HG02763 (cell line): ENCODE measurements around the gene ZDHHC11B.
"Not testable (repeated sequence)": the region's sequence is repeated elsewhere in the genome, so short reads cannot be mapped to it uniquely, and the experiment has no call there.

Experiments
- ATAC-seq: cut with Tn5 transposase; IDR thresholded peaks from one replicate; pipeline ENCODE4 v1.9.1; 2021; ENCODE audit warnings: mild to moderate bottlenecking, moderate library complexity; ENCODE audit not compliant: unreplicated experiment

The ZDHHC11B gene

DNA sequence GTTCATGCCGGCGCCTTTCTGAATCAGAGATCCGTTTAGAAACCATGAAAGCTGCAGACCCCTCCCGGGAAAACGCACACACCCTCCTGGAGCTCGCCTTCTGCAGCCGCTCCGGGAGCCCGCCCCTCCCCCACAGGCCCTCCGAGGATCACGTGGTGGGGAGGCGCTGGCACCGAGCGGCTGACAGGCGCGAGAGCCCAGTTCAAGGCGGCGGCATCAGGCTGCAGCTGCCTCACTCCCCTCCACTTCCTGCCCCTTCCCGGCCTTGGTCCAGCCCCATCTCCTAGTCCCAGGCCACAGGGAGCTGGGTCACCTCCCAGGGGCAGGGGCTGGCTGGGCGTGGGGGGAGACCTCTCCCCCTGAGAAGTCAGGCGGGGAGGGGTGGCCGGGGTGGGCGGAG lies 93.5 kb downstream of the ZDHHC11B start:
- ATAC-seq = not testable (repeated sequence)

DNA sequence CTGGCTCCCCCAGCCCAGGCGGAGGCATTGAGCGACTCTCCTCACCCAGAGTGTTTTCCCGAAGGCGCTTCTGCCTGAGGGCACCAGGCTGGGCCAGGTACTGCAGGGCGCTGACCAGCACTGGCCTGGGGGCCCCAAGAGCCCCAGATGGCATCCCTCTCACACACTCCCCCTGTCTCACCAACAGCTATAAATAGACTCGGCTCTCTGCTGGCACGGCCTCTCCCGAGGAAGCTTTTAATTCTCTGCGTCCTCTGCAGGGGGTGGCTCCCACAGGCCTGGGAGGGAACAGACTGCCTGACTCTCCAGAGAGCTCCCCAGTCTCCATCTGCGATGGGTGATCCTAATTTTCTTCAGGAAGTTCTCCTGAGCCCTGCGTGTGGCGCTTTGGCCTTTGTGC lies 94.2 kb downstream of the ZDHHC11B start:
- ATAC-seq = not testable (repeated sequence)

DNA sequence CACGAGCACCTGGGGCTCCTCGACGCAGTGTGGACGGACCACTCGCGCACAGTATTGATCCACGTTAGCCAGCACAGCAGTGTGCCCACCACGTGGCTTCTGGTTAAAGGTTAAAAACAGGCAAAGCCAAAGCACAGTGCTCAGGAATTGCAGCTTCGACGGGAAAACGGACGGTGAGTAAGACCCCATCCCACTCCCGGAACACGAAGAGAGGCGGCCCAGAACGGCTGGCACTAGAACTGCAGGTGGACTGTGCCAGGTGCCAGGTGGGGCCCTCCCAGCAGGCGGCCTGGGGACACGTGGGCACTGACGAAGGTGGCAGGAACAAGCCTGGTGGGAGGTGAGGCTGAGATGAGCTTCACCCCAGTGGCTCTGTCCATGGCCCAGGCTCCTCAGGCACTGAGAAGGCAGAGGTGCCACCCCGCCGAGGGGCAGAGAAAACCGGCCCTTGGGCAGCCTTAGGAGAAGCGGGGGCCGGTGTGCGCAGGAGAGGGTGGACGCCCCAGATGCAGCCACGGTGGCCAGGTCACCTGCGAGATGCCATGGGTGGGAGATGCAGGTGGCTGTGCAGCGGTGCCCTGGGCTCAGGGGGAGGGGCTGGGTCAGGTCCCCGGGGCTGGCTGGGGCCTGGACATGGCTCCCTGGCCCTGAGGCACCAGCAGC lies 96.0 kb downstream of the ZDHHC11B start:
- ATAC-seq = not testable (repeated sequence)

DNA sequence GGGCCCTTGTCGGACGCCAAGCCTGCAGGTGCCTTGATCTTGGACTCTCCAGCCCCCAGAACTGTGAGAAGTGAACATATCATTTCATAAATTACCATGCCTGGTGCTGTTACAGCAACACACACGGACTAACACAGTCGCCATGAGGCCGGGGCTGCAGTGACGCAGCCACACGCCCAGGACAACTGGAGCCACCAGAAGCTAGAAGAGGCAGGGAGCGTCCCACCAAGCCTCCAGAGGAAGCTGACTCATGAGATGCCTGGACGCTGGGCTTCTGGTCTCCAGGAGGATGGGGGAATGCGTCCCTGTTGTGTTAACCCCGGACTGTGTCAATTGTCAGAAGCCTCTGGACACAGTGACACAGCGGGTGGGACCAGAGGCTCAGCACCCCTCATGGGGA lies 97.6 kb downstream of the ZDHHC11B start:
- ATAC-seq = not testable (repeated sequence)

DNA sequence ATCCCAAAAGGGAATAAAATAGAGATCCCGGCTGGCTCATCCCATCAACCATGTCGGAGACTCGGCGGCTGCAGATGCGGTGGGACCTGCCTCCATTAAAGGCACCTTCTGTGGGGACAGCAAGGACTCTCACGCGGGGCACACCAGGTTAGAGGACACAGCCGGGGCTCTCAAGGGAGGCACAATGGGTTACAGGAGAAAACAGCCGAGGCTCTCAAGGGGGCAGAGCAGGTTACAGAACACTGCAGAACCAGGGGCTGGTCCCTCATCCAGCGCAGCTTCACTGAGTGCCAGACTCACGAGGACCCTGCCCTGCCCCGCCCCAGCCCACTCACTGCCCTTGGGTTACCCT lies 98.4 kb downstream of the ZDHHC11B start:
- ATAC-seq = not testable (repeated sequence)

DNA sequence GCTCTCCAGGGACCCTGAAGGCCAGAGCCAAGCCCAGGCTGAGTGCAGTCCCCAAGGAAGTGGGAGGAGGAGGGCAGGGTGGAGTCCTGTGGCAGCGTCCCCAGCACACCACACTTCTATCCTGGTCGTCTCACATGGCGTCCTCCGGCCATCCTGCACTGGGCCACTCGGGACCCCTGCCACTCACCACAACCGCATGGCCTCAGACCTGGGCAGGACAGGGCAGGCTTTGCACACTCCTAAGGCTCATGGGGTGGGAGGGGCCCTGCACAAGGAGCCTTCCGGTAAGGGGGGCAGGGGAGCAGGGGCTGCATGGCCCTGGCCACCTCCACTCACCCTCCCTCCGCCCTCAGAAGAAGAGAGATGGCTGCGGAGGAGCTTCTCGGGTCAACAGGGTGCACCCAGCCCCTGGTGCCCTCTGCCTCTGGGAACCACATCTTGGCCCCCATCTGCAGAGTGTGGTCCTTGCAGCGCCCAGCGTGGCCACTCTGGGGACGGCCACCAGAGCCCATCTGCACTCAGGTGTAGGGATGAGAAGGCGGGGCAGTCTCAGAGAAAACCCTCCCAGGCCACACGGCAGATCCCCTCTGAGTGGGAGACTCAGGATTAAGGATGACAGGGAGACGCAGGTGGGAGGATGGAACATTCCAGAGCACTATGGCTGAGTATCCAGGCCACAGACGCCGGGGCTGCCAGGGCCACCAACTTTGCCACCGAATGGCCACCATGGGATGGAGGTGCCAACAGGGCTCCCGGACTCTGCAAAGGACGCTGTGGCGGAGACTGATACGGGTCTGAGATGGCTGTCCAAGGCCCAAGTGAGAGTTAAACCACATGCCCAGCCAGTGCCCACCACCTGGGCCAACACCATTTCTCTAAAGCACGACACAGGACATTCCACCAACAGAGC lies 99.0 kb downstream of the ZDHHC11B start:
- ATAC-seq = no peak

DNA sequence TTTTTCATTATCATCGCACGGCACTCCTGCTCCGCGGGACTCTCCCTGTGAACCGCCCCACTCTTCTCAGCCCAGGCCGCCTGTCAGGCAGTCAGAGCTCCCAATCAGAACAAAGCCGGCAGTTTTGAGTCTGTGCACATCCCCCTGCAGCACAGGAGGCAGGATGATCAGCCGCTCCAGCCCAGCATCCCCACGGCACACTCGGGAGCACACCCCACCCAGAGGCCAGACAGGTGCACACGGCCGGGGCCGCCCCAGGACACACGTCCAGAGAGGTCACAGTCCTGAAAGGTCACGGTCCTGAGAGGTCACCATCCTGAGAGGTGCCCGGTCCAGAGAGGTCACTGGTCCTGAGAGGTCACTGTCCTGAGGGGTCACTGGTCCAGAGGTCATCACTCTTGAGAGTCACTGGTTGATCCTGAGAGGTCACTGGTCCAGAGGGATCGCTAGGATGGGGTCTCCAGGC lies 99.7 kb downstream of the ZDHHC11B start:
- no peak for ATAC-seq

DNA sequence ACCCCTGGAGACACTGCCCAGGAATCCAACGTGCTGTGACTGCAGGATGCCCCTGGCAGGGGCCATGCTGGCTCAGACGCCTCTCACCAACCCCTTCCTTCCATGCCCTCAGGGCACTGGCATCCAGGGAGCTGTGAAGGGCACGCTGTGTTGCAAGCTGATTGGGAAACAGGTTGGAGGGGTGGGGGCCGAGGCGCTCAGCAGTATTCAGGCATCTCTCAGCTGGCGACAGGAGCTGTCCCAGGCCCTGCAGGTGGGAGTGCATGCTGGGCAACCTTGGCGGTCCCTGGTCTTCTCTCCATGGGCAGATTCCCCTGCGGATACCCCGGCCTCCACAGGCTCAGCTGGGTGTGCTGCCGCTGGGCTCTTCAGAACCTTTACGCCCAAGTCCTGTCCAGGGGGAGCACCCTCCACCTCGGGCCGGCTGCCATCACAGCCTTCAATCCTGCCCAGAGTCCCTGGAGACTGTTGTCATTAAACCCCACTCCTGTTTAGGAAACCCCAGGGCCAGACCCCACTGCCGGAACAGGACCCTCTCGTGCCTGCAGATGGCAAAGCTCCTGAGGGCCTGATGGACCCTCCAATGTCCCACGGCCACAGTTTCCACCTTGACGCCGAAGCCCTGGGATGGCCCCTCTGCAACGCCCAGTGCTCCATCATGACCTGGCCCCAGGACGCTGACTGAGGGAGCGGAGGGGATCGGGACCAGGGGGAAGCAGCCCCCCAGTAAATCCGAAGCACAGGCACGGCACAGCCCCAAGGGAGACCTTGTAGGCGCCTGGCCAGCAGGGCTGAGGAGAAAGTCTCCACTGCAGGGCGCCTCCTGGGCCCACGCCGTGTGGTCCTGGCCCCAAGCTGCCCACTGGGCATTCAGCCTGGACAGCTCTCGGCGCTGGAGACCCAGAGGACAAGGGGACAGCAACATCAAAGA lies 100.7 kb downstream of the ZDHHC11B start:
- ATAC-seq = no peak

DNA sequence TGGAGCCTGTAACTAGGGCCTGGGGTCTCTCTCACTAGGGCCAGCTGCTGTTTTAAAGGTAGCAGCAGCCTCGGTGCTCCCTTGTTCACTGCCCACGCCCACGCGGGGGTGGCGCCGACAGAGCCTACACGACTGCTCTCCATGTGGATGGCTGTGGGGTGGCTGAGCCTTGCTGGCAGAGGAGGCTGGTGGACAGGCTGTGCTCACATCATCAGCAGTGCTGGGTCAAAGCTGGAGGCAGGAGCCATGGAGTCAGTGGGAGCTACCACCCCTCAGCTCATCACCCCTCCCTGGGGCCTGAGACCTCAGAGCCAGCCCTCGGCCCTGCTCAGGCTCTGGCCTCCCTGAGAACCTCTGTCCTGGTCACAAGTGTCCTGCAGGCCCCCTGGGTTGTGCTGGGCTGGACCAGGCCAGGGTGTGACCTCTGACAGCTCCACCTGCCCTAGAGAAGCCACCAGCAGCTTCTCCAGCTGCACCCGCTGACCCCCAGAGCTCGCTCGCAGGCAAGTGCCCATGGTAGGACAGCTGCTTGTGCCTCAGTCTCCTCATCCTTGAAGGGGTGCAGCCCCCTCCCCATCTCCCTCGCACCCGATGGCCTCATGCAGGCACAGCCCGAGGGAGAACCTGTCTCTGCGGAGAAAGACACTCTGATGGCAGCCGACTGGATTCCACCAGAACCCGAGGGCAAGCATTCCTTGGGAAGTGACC lies 101.7 kb downstream of the ZDHHC11B start:
- ATAC-seq = not testable (repeated sequence)

DNA sequence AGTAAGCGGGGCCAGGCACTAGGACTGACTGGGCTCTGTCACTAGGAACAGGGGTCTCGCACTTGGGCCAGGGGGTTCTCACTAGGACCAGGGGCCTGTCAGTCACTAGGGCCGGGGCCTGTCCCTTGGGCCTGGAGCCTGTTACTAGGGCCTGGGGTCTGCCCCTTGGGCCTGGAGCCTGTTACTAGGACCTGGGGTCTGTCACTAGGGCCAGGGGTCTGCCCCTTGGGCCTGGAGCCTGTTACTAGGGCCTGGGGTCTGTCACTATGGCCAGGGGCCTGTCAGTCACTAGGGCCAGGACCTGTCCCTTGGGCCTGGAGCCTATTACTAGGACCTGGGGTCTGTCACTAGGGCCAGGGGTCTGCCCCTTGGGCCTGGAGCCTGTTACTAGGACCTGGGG lies 102.3 kb downstream of the ZDHHC11B start:
- not testable (repeated sequence) for ATAC-seq

DNA sequence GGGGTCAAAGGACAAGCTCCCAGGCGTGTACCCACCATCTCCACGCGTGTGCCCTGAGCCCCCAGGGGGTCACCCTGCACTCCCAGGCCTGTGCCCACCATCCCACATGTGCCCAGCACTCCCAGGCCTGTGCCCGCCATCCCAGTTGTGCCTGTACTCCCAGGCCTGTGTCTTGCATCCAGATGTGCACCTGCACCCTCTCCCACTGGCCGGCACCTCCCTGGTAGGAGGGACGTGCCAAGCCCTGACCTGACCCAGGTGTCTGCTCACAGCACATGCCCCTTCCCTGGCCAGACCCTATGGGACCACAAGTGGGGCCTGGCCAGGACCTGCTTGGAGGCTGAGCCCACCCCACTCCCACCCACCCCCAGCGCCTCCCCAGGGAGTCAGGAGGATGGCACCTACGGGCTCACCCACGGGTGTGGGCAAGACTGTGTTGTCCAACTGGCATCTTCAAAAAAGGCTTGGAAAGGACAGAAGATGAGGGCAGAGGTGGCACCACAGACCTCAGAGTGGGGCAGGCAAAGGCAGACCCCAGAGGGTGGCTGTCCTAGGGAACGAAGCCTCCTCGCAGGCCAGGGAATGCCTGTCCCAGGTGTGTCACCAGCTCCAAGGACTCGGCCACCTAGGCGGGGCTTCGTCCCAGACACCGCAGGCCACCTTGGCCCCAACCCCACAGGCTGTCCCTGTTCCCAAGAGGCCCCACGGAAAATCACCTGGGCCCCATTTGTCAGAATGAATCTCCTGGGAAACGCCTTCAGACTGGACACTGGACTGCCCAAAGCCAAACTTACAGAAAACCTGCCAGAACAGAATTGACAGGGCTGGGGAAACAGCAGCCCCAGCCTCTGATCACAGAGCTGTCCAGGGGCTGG lies 103.0 kb downstream of the ZDHHC11B start:
- not testable (repeated sequence) for ATAC-seq

DNA sequence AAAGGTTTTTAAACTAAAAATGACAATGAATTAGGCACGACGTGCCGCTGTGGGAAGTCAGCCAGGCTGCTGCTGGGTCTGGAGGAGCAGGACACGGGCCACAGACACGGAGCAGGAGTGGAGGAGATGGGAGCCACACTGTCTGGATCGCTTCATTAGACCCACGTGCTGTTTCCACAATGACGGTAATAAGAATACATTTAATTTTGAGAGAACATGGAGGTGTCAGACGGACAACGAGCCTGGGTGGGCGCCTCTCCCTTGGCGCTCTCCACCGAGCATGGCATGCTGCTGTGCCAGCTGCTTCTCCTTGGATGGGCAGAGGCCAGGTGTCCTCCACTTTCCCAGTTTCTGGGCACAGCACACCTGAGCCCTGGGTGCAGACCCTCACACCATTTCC lies 103.7 kb downstream of the ZDHHC11B start:
- ATAC-seq = not testable (repeated sequence)

DNA sequence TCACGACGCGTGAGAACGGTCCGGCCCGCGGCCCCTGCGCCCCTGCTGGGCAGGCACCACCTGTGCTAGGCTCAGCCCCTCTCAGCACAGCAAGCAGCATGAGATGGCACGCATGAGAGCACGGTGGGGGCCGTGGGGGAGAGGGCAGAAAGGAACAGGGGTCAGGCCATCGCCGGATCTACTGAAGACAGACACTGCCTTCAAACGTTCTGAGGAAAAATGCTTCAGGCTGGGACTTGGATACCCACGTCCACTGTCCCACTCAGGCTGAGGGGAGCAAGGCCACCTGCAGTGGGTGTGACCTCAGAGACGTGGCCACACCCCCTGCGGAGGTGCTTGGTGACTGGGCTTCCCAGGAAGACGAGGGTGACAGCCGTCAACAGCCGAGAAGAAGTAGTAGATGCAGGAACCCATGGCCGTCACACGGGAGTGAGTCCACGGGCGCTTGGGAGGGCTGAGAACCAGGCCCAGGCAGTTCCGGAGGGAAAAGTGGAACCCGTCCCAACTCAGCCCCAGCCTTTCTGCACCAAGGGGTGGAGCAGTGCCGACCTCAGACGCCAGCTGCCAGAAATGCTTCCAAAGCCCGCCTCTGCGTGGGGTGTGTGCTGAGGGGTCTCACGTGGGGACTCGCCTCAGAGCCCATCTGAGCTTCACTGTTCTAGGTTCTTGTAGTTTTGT lies 104.3 kb downstream of the ZDHHC11B start:
- not testable (repeated sequence) for ATAC-seq

DNA sequence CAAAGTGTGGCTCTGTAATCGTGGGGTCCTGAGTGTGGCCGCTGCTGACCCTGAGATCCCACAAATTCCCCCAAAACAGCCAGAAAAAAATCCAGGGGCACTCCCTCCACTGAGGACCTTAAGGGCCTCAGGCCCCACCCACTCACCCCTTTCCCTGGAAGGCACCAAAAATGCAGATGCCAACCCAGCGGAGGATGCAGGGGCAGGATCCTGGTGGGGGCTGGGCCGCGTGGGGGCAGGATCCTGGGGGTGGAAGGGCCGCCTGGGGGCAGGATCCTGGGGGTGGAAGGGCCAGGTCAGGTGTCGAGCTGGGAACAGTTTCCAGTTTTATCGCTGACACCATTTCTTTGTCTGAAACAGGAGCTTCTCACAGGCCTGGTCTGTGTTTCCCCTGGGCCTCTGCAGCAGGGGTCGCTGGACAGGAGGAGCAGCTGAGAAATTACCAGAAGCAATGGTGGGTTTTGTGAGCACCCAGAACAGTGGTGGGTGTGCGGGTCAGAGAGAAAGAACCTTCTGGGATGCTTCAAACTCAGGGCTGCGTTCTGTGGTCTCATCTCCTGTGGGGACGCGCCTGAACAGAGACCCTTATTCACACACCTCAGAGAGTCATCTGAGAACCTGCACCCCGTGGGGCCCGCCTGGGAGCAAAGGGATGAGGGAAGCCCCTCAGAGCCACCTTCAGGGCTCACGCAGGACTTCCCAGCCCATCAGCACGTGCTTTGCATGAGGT lies 105.2 kb downstream of the ZDHHC11B start:
- not testable (repeated sequence) for ATAC-seq

DNA sequence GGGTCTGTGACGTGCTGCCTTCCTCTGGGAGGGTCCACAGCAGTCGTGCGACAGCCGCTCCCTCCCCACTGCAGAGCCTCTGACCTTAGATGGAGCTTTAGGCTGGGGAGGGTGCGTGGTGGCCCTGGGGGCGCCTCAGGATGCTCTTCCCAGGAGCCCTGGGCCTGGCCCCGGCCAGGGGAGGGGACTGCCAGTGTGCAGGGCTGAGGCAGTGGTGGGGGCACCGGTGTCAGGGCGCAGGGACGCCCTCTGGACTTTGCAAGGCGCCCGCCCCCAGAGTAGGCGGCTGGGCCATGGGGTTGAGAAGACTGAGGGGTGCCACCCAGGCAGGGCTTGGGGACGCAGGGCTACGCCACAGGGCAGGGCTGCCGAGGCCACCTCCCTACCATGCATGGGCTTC lies 106.0 kb downstream of the ZDHHC11B start:
- ATAC-seq = not testable (repeated sequence)

DNA sequence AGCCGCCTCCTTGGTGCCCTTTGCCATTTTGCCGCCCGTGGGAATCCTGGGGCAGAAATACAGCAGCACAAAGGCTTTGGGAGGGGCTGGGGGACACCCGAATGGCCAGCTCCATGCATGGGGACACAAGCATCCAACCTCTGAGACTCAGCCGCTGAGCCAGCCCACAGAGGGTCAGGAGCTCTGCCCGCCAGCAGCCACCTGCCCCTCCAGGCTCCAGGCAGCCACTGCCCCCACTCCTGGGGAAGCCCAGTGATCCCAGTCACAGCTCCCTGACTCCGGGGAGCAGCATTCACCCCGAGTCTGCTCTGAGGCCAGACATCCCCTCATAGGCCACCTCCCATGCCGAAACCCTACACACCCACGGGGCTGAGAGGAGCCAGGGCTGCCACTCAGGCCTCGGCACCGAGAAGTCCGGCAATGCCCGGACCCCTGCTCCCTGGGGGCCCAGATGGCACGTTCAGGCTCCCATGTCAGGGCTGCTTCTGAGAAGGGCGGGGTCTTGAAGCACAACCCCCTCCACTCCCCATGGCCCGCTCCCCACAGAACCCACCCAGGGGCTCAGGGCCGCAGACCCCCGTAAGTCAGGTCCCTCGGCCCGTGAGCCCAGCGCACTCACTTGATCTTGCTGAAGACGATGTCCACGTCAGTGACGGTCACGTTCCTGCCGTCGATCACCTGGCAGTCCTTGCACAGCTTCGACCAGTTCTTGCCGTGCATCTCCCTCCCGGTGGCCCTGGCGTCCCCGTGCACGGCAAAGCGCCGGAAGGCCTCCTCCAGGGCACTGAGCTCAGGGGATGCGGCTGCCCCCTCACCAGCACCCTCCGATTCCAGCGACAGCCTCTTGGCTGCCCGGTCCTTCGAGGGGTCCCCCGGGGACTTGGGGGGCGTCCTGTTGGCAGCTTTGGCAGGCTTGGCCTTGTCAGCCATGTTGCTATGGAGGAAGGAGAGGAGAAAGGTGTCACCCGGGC lies 107.1 kb downstream of the ZDHHC11B start:
- ATAC-seq = no peak

DNA sequence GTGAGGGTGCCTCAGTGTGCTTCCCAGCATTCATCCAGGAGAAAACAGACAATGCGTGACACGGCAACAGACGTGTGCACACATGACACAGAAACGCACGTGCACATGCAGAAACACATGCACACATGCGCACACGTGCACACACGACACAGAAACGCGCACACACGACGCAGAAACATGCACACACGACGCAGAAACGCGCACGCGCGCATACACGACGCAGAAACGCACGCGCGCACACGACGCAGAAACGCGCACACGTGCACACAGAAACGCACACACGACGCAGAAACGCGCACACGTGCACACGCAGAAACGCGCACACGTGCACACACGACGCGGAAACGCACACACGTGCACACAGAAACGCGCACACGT lies 107.8 kb downstream of the ZDHHC11B start:
- ATAC-seq = no peak
